Stimulated activated CD4-positive, alpha-beta T cell treated with anti-CD3 and anti-CD28 coated beads, Interleukin-2, amount 100 ng/mL, for 24 hours (primary cell): ENCODE data around the gene CAMK1D.
A peak's percentile ranks its signal among the peaks of the same experiment; 100 is the strongest.
"Not testable (repeated sequence)": the region's sequence is repeated elsewhere in the genome, so short reads cannot be mapped to it uniquely, and the experiment has no call there.

Experiments used
- DNase-seq, 2 donors: peaks; one replicate each; pipeline ENCODE4 v3.0.0-alpha.2; 2020

Gene CAMK1D

DNA sequence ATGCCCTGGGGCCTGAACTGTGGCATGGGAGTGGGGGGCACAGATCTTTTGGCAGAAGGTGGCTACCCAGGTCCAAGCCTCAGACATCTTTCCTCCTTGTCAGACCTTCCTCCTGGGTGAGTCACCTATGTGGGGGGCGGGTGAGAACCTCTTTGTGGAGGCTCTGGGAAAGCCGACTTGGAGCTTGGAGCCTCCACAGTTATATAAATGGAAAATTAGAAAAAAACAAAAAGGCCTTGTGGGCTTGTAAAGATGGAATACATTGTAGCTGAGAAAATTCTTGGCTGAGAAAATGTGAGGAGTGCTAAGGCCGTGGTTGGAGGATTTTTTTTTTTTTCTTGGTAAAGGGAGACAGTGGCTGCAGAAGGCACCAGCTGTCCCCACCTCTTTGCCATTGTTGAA lies 359.7 kb downstream of the CAMK1D start:
- no peak for DNase-seq

DNA sequence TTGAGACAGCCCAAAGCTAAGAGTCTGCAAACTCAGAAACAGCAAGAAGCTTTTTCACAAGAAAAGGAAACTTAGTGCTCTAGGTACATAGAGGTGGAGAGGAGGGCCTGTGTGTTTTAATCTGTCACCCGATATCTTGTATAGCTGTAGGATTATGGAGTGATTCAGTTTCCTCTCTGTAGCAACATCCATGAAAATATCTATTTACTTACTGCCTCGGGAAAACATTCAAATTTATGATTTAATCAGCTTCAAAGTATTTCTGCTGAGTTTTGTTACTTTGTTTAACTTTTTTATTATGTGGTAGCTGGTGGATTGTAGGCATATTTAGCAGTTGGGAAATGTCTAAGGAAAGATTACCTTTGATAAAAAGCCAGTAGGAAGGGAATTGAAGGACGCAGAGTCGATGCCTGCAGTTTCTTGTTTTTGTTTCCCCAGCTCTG lies 360.2 kb downstream of the CAMK1D start:
- DNase-seq: no peak

- DNase-seq: no peak
These were observed 360.8 kb downstream of the CAMK1D start for GRCh38 chr10:12710157-12710556.

DNA sequence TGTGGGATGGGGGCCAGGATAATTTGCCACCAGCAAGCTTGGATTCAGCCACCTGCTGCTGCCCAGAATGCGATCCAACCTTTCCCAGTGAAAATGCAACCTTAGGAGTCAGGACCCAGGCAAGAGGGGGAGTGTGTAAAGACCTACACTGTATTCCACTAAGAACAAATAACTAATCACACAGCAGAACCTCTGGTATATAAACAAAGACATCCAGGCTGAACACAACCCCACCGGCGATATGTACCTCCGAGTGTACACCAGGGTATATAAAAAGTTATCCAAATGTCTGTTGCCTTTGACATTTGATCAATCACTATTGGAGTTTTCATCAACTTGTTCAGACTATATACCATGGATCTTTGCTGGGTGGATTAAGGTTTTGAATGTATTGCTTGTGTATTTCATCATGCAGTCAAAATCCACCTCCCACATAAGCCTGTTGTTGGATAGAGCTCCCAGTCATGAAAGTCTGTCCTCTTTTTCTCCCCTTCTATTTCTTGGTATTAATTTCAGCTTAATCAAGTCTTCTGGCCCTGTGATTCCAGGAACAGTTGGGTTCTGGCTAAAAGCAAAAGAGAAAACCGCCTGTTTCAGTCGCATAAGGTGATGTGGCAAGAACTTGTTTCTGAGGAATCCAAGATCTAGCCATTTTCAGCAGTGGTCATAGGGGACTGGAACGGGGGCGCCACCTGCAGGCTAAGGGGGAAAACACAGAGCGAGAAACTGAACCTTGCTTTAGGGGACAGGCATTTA lies 361.4 kb downstream of the CAMK1D start:
- peak; percentile 83 to 86 for DNase-seq

- DNase-seq: no peak
These were observed 362.0 kb downstream of the CAMK1D start for GRCh38 chr10:12711350-12711708.

- DNase-seq: no peak
These were observed 363.1 kb downstream of the CAMK1D start for GRCh38 chr10:12712293-12712983.

GRCh38 chr10:12712984-12713316 lies 363.6 kb downstream of the CAMK1D start:
- DNase-seq: not testable (repeated sequence)

DNA sequence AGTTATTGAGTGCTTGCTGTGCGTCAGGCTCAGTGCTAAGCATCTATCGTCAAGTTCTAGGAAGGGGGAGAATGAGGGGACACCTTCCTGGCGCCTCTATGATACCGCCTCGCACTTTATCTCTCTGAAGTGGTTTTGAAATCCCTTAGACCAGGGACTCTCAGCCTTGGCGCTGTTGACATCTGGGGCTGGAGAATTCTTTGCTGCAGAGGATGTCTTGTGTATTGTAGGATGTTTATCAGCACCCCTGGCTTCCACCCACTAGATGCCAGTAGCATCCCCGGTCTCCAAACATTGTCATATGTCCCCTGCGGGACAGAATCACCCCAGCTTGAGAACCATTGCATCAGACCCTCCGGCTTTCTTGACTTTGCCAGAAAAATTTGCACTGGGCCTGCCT lies 366.7 kb downstream of the CAMK1D start:
- no peak for DNase-seq

DNA sequence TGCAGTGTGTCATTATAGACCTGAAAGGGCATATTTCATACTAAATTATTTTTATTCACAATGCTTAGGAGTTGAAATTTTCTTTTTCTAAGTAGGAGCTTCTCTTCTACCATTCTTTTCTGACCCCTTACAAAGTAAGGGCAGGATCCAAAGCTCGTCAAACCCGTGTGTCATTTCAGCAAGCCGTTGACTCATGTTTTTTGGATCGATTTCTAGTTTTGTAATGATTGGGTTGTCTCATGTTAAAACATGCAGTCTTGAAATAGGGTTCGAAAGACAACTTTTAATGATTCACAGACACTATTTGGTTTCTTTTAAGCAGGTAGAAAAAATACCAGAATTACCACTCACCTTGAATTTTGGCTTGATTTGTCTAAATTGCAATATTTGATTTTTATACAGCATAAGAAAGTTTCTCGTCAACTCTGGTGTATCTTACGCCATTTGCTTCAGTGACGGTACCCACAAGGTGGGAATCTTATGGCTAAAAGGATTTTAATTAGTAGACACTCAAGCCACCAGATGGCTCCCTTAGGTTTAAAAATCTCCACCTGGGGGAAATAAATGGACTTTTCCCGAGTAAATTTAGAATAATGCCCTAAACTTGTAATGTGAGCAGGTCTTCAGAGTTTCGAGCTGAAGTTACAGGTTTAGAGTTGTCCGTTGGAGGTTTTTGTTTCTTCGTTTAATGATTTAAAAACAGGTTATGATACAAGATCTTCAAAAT lies 368.8 kb downstream of the CAMK1D start:
- DNase-seq: no peak

DNA sequence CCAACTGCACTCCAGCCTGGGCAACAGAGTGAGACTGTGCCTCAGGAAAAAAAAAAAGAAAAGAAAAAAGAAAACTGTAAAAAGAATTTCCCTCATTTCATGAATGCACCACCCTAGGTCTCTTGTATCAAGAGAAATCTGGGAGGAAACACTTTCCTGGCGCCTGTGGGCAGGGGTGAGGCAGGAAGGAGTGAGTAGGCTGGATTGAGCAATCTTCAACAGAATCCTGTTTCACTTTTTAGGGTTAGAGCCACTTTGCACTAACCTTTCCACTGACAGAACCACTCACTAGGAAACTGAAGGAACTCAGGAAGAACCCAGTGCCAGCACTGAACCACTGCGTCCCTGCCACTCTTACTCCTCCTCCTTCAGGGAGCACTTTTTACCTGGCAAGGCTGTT lies 370.0 kb downstream of the CAMK1D start:
- no peak for DNase-seq

DNA sequence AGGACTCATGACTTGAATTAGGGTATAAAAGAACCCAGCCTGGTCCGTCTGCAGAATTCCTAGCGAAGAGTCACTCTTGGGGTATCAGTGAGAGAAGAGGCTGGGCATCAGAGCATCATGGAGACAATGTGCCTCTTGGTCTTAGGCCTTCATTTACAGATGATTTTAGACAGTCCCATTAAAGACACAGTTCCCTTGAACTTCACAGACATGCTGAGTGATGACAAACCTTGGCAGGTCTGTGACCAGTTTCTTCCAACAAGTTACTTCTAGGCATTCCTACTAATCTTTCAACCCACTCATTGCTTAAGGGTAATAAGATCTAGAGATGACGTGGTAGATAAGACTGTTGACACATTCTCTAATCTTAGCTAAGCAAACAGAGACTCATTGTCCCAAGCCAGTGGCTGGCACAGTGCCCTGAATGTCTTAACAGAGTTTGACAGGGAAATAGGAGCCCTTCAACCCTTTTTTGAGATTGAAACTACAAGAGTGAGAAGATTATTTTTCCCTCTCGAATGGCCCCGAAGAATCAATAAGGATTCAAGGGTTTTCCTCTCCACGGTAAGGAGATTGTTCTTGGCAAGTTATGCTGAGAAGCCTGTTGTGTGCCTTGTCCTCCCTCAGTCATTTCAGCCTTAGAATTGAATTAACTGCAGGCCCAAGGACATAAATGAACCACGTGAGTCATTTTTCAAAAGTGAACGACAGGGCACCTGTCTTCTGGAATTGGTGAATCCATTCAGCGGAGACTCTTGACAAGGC lies 371.1 kb downstream of the CAMK1D start:
- peak; percentile 38 to 64 for DNase-seq

- DNase-seq: no peak
These were observed 372.0 kb downstream of the CAMK1D start for GRCh38 chr10:12721334-12721733.

- DNase-seq: no peak
These were observed 373.9 kb downstream of the CAMK1D start for GRCh38 chr10:12723220-12723619.

DNA sequence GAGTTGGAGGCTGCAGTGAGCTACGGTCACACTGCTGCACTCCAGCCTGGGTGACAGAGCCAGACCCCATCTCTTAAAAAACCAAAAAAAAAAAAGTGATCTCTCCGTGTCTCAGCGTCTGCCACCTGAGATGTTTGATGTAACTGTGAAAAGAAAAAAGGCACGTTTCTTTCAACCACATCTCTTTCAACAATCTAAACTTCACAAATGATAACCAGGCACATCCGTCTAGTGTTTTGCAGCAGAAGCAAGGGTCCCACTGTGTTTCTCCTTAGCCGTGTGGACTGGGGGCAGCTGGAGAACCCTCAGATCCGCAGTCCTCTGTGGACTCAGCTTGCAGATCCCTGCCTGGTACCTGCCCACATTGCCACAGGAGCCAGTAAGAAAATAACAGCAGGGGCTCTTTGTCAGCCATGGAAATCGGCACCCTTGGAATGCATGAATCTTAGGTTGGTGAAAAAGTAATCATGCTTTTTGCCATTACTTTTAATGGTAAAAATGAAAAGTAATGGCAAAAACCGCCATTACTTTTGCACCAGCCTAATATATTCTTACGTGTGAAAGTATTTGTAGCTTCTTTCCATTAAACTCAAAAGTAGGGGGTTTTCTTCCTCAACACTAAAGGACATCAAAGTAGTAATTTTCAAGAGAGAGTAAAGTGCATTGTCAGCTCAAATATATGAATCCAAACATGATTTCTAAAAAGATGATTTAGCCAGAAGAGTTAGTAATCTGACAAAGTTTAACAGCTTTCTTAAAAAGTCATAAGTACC lies 375.6 kb downstream of the CAMK1D start:
- DNase-seq: no peak

DNA sequence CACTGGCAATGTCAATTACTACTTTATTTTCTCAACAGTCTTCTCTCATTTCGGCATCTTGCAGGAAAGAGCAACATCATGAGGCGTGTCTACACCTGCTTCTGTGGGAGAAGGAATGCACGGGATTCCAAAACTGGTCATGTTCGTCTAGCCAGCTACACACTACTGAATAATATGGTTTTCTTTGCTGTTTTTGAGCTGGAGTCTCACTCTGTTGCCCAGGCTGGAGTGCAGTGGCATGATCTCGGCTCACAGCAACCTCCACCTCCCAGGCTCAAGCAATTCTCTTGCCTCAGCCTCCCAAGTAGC lies 376.2 kb downstream of the CAMK1D start:
- not testable (repeated sequence) for DNase-seq

GRCh38 chr10:12726971-12727831 lies 377.9 kb downstream of the CAMK1D start:
- DNase-seq: peak; percentile 26 to 30

GRCh38 chr10:12727832-12728215 lies 378.5 kb downstream of the CAMK1D start:
- DNase-seq: no peak

DNA sequence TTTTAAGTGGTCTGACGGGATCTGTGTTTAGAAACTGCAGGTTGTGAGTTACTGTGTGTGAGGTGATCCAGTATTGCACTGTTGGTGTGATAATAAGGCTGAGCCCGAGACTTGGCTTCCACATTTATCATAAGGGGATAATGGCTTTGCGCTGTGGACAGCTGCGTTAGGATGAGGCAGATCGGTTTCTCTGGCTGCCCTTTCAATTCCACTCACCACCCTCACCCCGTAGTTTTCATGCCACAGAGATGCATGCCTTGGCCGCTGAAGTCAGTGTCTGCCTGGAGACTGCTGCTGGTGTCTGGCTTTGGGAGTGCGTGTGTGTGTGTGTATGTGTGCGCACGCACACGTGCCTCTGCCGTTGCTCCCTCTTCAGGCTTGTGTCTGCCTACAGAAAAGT lies 379.1 kb downstream of the CAMK1D start:
- no peak for DNase-seq

DNA sequence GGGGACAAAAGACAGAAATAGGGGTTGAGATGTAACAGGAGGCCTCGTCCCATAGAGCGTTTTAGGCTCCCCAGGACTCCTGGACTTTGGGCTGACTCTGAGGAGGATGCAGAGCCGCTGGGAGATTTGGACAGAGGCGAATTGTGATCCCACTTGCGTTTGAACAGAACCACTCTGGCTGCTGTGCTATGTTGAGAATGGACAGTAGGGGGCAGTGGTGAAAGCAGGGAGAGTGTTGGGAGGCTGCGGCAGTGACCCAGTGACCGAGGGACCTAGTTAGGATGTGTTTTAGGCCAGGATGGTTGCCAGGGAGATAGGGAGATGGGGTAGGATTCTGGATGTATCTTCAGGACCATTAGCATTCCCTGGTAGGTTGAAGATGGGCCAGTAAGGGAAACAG lies 380.5 kb downstream of the CAMK1D start:
- no peak for DNase-seq

DNA sequence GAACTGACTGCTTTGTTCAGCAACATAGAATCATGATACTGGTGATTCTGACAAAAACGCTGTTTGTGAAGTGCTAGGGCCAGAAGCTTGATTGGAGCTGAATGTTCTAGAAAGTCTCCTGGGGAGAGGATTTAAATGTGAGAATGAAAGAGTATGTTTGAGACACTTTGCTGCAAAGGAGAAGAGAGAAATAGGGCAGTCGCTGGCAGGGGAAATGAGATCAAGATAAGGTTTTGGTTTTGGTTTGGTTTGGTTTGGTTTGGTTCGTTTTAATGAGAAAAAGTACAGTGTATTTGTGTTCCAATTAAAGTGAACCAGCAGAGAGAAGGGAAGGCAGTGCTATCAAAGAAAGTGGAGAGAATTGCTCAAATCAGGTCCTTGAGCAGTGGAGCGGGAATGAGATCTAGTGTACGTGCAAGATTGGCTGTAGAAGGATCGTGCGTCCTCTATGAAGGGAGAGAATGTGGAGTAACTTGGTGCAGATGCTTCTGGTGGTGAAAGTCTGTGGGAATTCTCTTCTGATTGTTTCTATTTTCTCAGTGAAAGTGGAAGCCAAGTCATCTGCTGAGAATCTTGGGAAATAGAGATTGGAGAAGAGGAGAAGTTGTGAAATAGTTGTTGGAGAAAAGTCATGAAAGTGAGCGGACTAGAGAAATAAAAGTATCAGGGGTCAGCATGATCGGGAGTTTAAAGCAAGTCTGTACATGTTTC lies 381.6 kb downstream of the CAMK1D start:
- DNase-seq: no peak

DNA sequence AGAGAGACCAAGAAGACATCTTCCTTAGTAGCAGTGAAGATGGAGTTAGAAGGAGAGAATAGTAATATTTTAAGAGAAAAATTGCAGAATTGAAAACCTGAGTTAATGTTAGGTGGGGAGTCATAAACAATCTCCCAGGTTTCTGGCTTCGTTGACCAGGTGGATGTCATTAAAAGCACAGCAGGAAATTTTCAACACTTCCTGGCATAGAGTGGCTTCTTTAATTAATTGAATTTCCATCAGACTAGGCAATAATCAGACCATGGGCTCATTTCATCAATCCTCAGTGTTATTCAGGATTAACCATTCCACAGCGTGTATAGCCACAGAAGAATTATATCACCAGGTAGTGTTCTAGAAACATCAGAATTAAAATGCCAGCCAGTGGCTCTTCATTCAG lies 383.9 kb downstream of the CAMK1D start:
- DNase-seq: no peak
